ENCODE data around the gene POLR2C.
A peak's percentile ranks its signal among the peaks of the same experiment; 100 is the strongest.
"Not testable (repeated sequence)": the region's sequence is repeated elsewhere in the genome, so short reads cannot be mapped to it uniquely, and the experiment has no call there.

Gene POLR2C

GRCh38 chr16:57462209-57462977 lies at the start of gene POLR2C:
Gene POLR2C, plus strand, starts transcription at chr16:57462679. Its CDS starts 46 bp downstream, at chr16:57462725.
- DNase-seq: peak; percentile 95

GRCh38 chr16:57413301-57413730 lies 49.2 kb upstream of the POLR2C start:
- DNase-seq: no peak

GRCh38 chr16:57413733-57414132 lies 48.7 kb upstream of the POLR2C start:
- DNase-seq: no peak

GRCh38 chr16:57416084-57416483 lies 46.4 kb upstream of the POLR2C start:
- DNase-seq: no peak

- no peak for DNase-seq
Observed at GRCh38 chr16:57419506-57419905, 43.0 kb upstream of the POLR2C start.

GRCh38 chr16:57422026-57422944 lies 40.2 kb upstream of the POLR2C start:
- DNase-seq: peak; percentile 49

- no peak for DNase-seq
Observed at GRCh38 chr16:57423152-57423551, 39.3 kb upstream of the POLR2C start.

GRCh38 chr16:57424583-57424982 lies 37.9 kb upstream of the POLR2C start:
- DNase-seq: no peak

GRCh38 chr16:57426356-57426755 lies 36.1 kb upstream of the POLR2C start:
- DNase-seq: no peak

- DNase-seq: no peak
Observed at GRCh38 chr16:57427307-57427706, 35.2 kb upstream of the POLR2C start.

- no peak for DNase-seq
Observed at GRCh38 chr16:57427824-57428223, 34.7 kb upstream of the POLR2C start.

GRCh38 chr16:57430955-57431354 lies 31.5 kb upstream of the POLR2C start:
- DNase-seq: no peak

- DNase-seq: no peak
Observed at GRCh38 chr16:57432505-57432904, 30.0 kb upstream of the POLR2C start.

GRCh38 chr16:57432989-57433388 lies 29.5 kb upstream of the POLR2C start:
- DNase-seq: no peak

GRCh38 chr16:57434003-57434402 lies 28.5 kb upstream of the POLR2C start:
- no peak for DNase-seq

GRCh38 chr16:57435838-57436237 lies 26.6 kb upstream of the POLR2C start:
- no peak for DNase-seq

- DNase-seq: not testable (repeated sequence)
Observed at GRCh38 chr16:57439947-57440346, 22.5 kb upstream of the POLR2C start.

GRCh38 chr16:57440551-57440950 lies 21.9 kb upstream of the POLR2C start:
- DNase-seq: not testable (repeated sequence)

- DNase-seq: no peak
Observed at GRCh38 chr16:57444711-57445110, 17.8 kb upstream of the POLR2C start.

GRCh38 chr16:57445510-57445909 lies 17.0 kb upstream of the POLR2C start:
- no peak for DNase-seq

- peak; percentile 80 for DNase-seq
Observed at GRCh38 chr16:57446531-57447185, 15.8 kb upstream of the POLR2C start.

GRCh38 chr16:57447186-57447962 lies 15.1 kb upstream of the POLR2C start, which contains the start of the genes CIAPIN1 and COQ9:
Gene CIAPIN1, minus strand, starts transcription at chr16:57447385. Its CDS starts 6,457 bp downstream, at chr16:57440928.
Gene COQ9, plus strand, starts transcription at chr16:57447479. Its CDS starts 27 bp downstream, at chr16:57447506.
- DNase-seq: peak; percentile 93
